ENCODE results near the gene JAZF1. TPM values are rescaled to one million over a fixed set of nuclear protein-coding genes. Genes with fewer than 3 reads are reported as not detected.

The JAZF1 gene
- total and polyA plus RNA-seq, 9 of the 15 experiments (the other 6 are each of a cell fraction or from before 2014, with no cell fraction given), result 0.04 to 0.64 (median 0.11) TPM; not detected in 3

DNA sequence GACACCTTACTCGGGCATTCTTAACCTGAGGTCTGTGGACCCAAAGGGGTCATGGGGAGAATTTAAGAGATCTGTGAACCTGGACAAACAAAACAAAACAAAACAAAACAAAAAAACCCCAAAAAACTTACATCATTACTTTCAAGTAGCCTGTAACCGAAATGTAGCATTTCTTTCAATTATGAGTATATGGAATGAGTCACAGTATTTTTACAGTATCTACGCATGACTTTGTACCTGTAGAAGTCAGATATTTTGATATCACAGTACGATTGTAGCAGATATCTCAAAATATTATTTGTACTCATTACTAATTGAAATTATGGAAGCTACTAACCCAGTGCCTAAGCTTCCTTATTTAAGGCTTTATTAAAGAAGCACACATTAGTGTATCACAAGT is 210.2 kb downstream of the JAZF1 start:
- H3K4me2 ChIP-seq (ENCODE audit: insufficient read depth, low read length), result no peak overlapping the region
- no peak overlapping the region for H3K9ac ChIP-seq (ENCODE audit: insufficient read depth in 1 of 2, low read depth in 2 of 2, low read length in 2 of 2)
- BruUV-seq (replicated peaks), result no TSS peak
- no peaks in the 10 kb centered on the region for H3K9me1 ChIP-seq (ENCODE audit: control insufficient read depth, insufficient read depth, low read length)
- ChIA-PET CTCF (ENCODE audit: low intra/inter-chr PET ratio) (no interaction called here), POLR2A (no interaction called here)
- H3K27ac ChIP-seq (ENCODE audit: extremely low read depth, low read depth, low read length), result no peak overlapping the region
- in situ Hi-C loops (cut with MboI), result no loop called here
- no peak for DNase-seq (ENCODE audit: extremely low read depth in 1 of 4, low spot score in 3 of 4)
- H3K36me3 ChIP-seq (ENCODE audit: control insufficient read depth, insufficient read depth, low read length), result no peaks in the 10 kb centered on the region
- no peaks in the 10 kb centered on the region for H3K4me1 ChIP-seq (replicated peaks in 1 of 2; ENCODE audit: control insufficient read depth in 2 of 2, insufficient read depth in 2 of 2, low read length in 2 of 2)
- no peaks in the 10 kb centered on the region for H3K9me3 ChIP-seq (replicated peaks; ENCODE audit: control insufficient read depth, insufficient read depth, low read depth, low read length)
- H2AFZ ChIP-seq (ENCODE audit: low read depth, low read length), result no peak overlapping the region
- no peak for FAIRE-seq
- WGBS (ENCODE audit: insufficient coverage, low coverage, missing lambda C conversion rate), result 0% methylated on average over 4 of the region's 4 CpGs
- H4K20me1 ChIP-seq (replicated peaks; ENCODE audit: control insufficient read depth, insufficient read depth, low read length), result no peaks in the 10 kb centered on the region
- TF ChIP-seq ZNF431 (CRISPR knock-in tag; IDR thresholded peaks at IDR 0.05), result no peak
- no peak for TF ChIP-seq MYC (IDR thresholded peaks at IDR 0.05; ENCODE audit: low read depth, low read length)
- TF ChIP-seq MYC (CRISPR knock-in tag; IDR thresholded peaks at IDR 0.05; ENCODE audit: borderline replicate concordance, low read depth), result no peak
- TF ChIP-seq ZNF324 (CRISPR knock-in tag; IDR thresholded peaks at IDR 0.05), result no peak
- TF ChIP-seq ZNF197 (CRISPR knock-in tag; IDR thresholded peaks at IDR 0.05; ENCODE audit: low read depth), result no peak
- TF ChIP-seq PRMT5 (CRISPR knock-in tag; IDR thresholded peaks at IDR 0.05), result no peak
- no peak for TF ChIP-seq ZBTB1 (CRISPR knock-in tag; IDR thresholded peaks at IDR 0.05; ENCODE audit: borderline replicate concordance, low read depth)
- TF ChIP-seq ZNF778 (CRISPR knock-in tag; IDR thresholded peaks at IDR 0.05), result no peak
- no peak for TF ChIP-seq ZNF143 (CRISPR knock-in tag; IDR thresholded peaks at IDR 0.05)
- no peak for TF ChIP-seq RBM39 (optimal IDR thresholded peaks at IDR 0.05; ENCODE audit: low read depth, low read length)
- TF ChIP-seq, protein P1, sequence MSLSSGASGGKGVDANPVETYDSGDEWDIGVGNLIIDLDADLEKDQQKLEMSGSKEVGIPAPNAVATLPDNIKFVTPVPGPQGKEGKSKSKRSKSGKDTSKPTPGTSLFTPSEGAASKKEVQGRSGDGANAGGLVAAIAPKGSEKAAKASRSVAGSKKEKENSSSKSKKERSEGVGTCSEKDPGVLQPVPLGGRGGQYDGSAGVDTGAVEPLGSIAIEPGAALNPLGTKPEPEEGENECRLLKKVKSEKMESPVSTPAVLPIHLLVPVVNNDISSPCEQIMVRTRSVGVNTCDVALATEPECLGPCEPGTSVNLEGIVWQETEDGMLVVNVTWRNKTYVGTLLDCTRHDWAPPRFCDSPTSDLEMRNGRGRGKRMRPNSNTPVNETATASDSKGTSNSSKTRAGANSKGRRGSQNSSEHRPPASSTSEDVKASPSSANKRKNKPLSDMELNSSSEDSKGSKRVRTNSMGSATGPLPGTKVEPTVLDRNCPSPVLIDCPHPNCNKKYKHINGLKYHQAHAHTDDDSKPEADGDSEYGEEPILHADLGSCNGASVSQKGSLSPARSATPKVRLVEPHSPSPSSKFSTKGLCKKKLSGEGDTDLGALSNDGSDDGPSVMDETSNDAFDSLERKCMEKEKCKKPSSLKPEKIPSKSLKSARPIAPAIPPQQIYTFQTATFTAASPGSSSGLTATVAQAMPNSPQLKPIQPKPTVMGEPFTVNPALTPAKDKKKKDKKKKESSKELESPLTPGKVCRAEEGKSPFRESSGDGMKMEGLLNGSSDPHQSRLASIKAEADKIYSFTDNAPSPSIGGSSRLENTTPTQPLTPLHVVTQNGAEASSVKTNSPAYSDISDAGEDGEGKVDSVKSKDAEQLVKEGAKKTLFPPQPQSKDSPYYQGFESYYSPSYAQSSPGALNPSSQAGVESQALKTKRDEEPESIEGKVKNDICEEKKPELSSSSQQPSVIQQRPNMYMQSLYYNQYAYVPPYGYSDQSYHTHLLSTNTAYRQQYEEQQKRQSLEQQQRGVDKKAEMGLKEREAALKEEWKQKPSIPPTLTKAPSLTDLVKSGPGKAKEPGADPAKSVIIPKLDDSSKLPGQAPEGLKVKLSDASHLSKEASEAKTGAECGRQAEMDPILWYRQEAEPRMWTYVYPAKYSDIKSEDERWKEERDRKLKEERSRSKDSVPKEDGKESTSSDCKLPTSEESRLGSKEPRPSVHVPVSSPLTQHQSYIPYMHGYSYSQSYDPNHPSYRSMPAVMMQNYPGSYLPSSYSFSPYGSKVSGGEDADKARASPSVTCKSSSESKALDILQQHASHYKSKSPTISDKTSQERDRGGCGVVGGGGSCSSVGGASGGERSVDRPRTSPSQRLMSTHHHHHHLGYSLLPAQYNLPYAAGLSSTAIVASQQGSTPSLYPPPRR (CRISPR knock-in tag; IDR thresholded peaks at IDR 0.05; ENCODE audit: borderline replicate concordance), result no peak
- no peak for TF ChIP-seq CEBPG (CRISPR knock-in tag; IDR thresholded peaks at IDR 0.05)
- no peak for TF ChIP-seq CEBPG (tag; conservative IDR thresholded peaks at IDR 0.05 in 1 of 2, IDR thresholded peaks at IDR 0.05 in 1 of 2)
- TF ChIP-seq CBX1 (IDR thresholded peaks at IDR 0.05; ENCODE audit: low read depth), result no peak
- no peak for TF ChIP-seq KHSRP (IDR thresholded peaks at IDR 0.05)
- no peak for TF ChIP-seq ZBTB12 (CRISPR knock-in tag; IDR thresholded peaks at IDR 0.05)
- TF ChIP-seq TEAD2 (tag; IDR thresholded peaks at IDR 0.05), result no peak
- no peak for TF ChIP-seq SIX5 (IDR thresholded peaks at IDR 0.05; ENCODE audit: borderline replicate concordance in 1 of 2, insufficient read depth in 1 of 2, low read depth in 1 of 2, low read length in 2 of 2)
- H3K79me2 ChIP-seq (ENCODE audit: control insufficient read depth, insufficient read depth, low read length), result no peaks in the 10 kb centered on the region
- intact Hi-C loops (cut with micrococcal nuclease), result no loop called here
- ATAC-seq, result no peak
- peaks cover 3 to 14% of the 10 kb centered on the region in 2 experiments for H3K27me3 ChIP-seq (ENCODE audit: control insufficient read depth in 2 of 2, insufficient read depth in 2 of 2, low read length in 2 of 2)
- no peak overlapping the region for H3K4me3 ChIP-seq

Data from K562 (cell line).